Neural progenitor cell (in vitro differentiated cells): ENCODE results near the gene PGAP3. TPM values are rescaled to one million over a fixed set of nuclear protein-coding genes. Genes with fewer than 3 reads are reported as not detected.

Experiments used
- DNase-seq: peaks from one replicate; pipeline ENCODE4 v3.0.0-alpha.2; 2016; ENCODE audit warnings: low spot score
- H2AFZ ChIP-seq: fragments of 200-600 bp; sonication (generic); replicated peaks from 2 replicates; pipeline ENCODE4 v1.6.1; 2016; ENCODE audit warnings: antibody characterized with exemption
- H3F3A ChIP-seq: fragments of 200-600 bp; sonication (generic); 2 replicates; pipeline ENCODE4 v1.6.1; 2016; ENCODE audit warnings: antibody characterized with exemption, low read depth
- H3K27ac ChIP-seq: fragments of 200-600 bp; sonication (generic); 2 replicates; pipeline ENCODE4 v1.5.1; 2016; ENCODE audit warnings: mild to moderate bottlenecking
- H3K27me3 ChIP-seq: fragments of 200-600 bp; sonication (generic); 2 replicates; pipeline ENCODE4 v1.6.1; 2016; ENCODE audit warnings: mild to moderate bottlenecking, moderate library complexity
- H3K36me3 ChIP-seq: fragments of 200-600 bp; sonication (generic); 2 replicates; pipeline ENCODE4 v1.5.1; 2016
- H3K4me1 ChIP-seq: fragments of 200-600 bp; sonication (generic); 2 replicates; pipeline ENCODE4 v1.6.1; 2016; ENCODE audit warnings: mixed run types
- H3K4me2 ChIP-seq: fragments of 200-600 bp; sonication (generic); 2 replicates; pipeline ENCODE4 v1.6.1; 2016
- H3K4me3 ChIP-seq: fragments of 200-600 bp; sonication (generic); 2 replicates; pipeline ENCODE4 v1.5.1; 2016
- H3K79me2 ChIP-seq: fragments of 200-600 bp; sonication (generic); 2 replicates; pipeline ENCODE4 v1.6.1; 2016; ENCODE audit warnings: low read depth
- H3K9ac ChIP-seq: fragments of 200-600 bp; sonication (generic); 2 replicates; pipeline ENCODE4 v1.6.1; 2016
- H3K9me3 ChIP-seq: fragments of 200-600 bp; sonication (generic); 2 replicates; pipeline ENCODE4 v1.5.1; 2016; ENCODE audit warnings: low read depth
- H4K20me1 ChIP-seq: fragments of 200-600 bp; sonication (generic); 2 replicates; pipeline ENCODE4 v1.6.1; 2016; ENCODE audit warnings: low read depth
- H3K27ac Mint-ChIP-seq: 3 replicates; pipeline ENCODE4 v1.8.0; 2021; ENCODE audit warnings: mixed read lengths
- H3K27me3 Mint-ChIP-seq: 2 replicates; pipeline ENCODE4 v1.8.0; 2022; ENCODE audit warnings: low read depth, mild to moderate bottlenecking, inconsistent platforms, moderate library complexity, mixed read lengths; ENCODE audit not compliant: insufficient read depth
- H3K36me3 Mint-ChIP-seq: 3 replicates; pipeline ENCODE4 v1.8.0; 2021; ENCODE audit warnings: mixed read lengths
- H3K4me1 Mint-ChIP-seq: 3 replicates; pipeline ENCODE4 v1.8.0; 2021; ENCODE audit warnings: mixed read lengths
- H3K4me3 Mint-ChIP-seq: 3 replicates; pipeline ENCODE4 v1.8.0; 2021; ENCODE audit warnings: mild to moderate bottlenecking, moderate library complexity, mixed read lengths
- H3K9me3 Mint-ChIP-seq: 3 replicates; pipeline ENCODE4 v1.8.0; 2020; ENCODE audit warnings: mixed read lengths
- CTCF ChIP-seq: fragments of 200-600 bp; sonication (generic); IDR thresholded peaks from 2 replicates; pipeline ENCODE4 v1.5.1; 2017; ENCODE audit warnings: antibody characterized with exemption, mild to moderate bottlenecking
- EZH2 ChIP-seq: fragments of 200-600 bp; sonication (generic); IDR thresholded peaks from 2 replicates; pipeline ENCODE4 v1.6.1; 2017; ENCODE audit warnings: antibody characterized with exemption, mild to moderate bottlenecking, moderate library complexity
- EZH2phosphoT487 ChIP-seq: fragments of 200-600 bp; sonication (generic); IDR thresholded peaks from 2 replicates; pipeline ENCODE4 v1.6.1; 2017; ENCODE audit warnings: antibody characterized with exemption
- total RNA-seq: library from RNA; depleted of rRNA; stranded (reverse); fragments of >200 nt; gene quantifications from 2 replicates; pipeline ENCODE4 v1.2.3, GENCODE V29; 2015; ENCODE audit warnings: low replicate concordance

The PGAP3 gene
- total RNA-seq, 1 donor from 2014 or later: 6.6 TPM

DNA sequence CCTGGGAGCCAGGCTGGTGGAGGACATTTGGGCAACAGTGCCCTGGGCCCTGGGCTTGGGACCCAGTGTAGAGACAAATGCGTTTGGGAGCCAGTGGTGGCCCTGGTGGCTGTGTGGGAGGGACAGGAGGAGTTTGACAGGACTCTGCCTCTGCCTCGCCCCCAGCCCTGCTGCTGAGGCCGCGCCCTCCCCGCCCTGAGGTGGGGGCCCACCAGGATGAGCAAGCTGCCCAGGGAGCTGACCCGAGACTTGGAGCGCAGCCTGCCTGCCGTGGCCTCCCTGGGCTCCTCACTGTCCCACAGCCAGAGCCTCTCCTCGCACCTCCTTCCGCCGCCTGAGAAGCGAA lies 34.6 kb downstream of the PGAP3 start:
- H3K4me3 ChIP-seq: peak overlapping the region; percentile 11
- peaks cover 24% of the 10 kb centered on the region for H3F3A ChIP-seq
- no peak overlapping the region for H3K9ac ChIP-seq

DNA sequence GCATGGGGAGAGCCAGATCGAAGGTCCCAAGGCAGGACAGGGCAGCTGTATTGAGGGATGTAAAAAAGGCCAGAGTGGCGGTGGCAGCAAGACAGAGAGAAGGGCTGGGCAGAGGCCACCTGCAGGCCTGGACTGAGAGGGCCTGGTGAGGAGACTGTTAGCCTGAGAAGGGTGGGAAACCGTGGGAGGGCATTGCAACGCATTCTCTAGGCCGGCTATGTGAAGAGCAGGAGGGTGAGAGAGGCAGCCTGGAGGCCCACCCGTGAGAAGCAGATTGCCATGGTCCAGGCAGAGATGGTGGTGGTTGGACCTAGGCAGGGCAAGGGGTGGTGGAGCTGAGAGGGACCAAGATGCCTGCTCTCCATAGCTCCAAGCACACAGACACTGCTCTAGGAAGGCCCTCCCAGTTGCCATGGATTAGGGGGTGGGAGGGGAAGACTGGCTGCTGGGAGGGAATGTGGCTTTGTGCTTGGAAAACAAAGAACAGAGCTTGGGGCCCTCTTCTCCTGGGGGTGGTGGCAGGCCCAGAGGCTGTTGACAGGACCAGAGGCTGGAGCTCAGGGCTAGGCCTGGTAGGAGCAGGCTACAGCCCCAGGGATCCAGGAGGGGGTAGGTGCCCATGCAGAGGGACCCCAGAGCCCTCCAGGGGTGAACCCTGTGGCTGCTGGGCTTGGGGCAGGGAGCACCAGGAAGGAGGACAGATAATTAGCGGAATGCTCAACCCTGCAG lies 35.1 kb downstream of the PGAP3 start:
- no peak overlapping the region for H3K9ac ChIP-seq
- H3K4me3 ChIP-seq: peak overlapping the region; percentile 11
- Mint-ChIP-seq H3K27me3 (no peaks in the 10 kb centered on the region), H3K4me3 (peak overlapping the region; percentile 76), H3K27ac (peak overlapping the region; percentile 100), H3K9me3 (no peaks in the 10 kb centered on the region), H3K4me1 (peaks cover 54% of the 10 kb centered on the region), H3K36me3 (peaks cover 15% of the 10 kb centered on the region)
- peak overlapping the region; percentile 51 for H2AFZ ChIP-seq
- peaks cover 24% of the 10 kb centered on the region for H3F3A ChIP-seq
- H3K36me3 ChIP-seq: no peaks in the 10 kb centered on the region
- peaks cover 15% of the 10 kb centered on the region for H3K79me2 ChIP-seq
- TF ChIP-seq EZH2phosphoT487 (no peak), CTCF (no peak), EZH2 (no peak)
- peak overlapping the region; percentile 86 for H3K27ac ChIP-seq
- DNase-seq: peak; percentile 85
- H3K4me2 ChIP-seq: peak overlapping the region; percentile 79
- H4K20me1 ChIP-seq: peaks cover 21% of the 10 kb centered on the region
- no peaks in the 10 kb centered on the region for H3K27me3 ChIP-seq
- peaks cover 29% of the 10 kb centered on the region for H3K4me1 ChIP-seq
- H3K9me3 ChIP-seq: no peaks in the 10 kb centered on the region

More for the DNA sequence above, 34.6 kb downstream of the PGAP3 start:
- no peak overlapping the region for H2AFZ ChIP-seq
- H3K27ac Mint-ChIP-seq: peak overlapping the region; percentile 89
- H3K27ac ChIP-seq: peak overlapping the region; percentile 86
- H3K36me3 Mint-ChIP-seq: peaks cover 15% of the 10 kb centered on the region
- no peaks in the 10 kb centered on the region for H3K27me3 Mint-ChIP-seq
- no peaks in the 10 kb centered on the region for H3K27me3 ChIP-seq
- no peak for TF ChIP-seq CTCF
- TF ChIP-seq EZH2phosphoT487: no peak
- peaks cover 29% of the 10 kb centered on the region for H3K4me1 ChIP-seq
- H3K9me3 ChIP-seq: no peaks in the 10 kb centered on the region
- H3K9me3 Mint-ChIP-seq: no peaks in the 10 kb centered on the region
- DNase-seq: no peak
- H3K4me3 Mint-ChIP-seq: peak overlapping the region; percentile 76
- peaks cover 54% of the 10 kb centered on the region for H3K4me1 Mint-ChIP-seq
- peaks cover 20% of the 10 kb centered on the region for H4K20me1 ChIP-seq
- peak overlapping the region; percentile 79 for H3K4me2 ChIP-seq
- H3K79me2 ChIP-seq: peaks cover 14% of the 10 kb centered on the region
- H3K36me3 ChIP-seq: no peaks in the 10 kb centered on the region

GRCh38 chr17:39651923-39652586 lies 35.8 kb downstream of the PGAP3 start:
- Histone ChIP-seq H3K27ac (peak overlapping the region; percentile 86), H3K4me3 (peak overlapping the region; percentile 11), H3K4me1 (peaks cover 29% of the 10 kb centered on the region), H3K36me3 (no peaks in the 10 kb centered on the region), H3K27me3 (no peaks in the 10 kb centered on the region), H2AFZ (no peak overlapping the region), H3K9me3 (no peaks in the 10 kb centered on the region), H3K9ac (no peak overlapping the region), H3F3A (peaks cover 24% of the 10 kb centered on the region), H3K4me2 (peak overlapping the region; percentile 79), H3K79me2 (peaks cover 22% of the 10 kb centered on the region), H4K20me1 (peaks cover 26% of the 10 kb centered on the region)
- H3K27me3 Mint-ChIP-seq: no peaks in the 10 kb centered on the region
- H3K27ac Mint-ChIP-seq: peak overlapping the region; percentile 100
- H3K4me3 Mint-ChIP-seq: peak overlapping the region; percentile 76
- H3K4me1 Mint-ChIP-seq: peaks cover 54% of the 10 kb centered on the region
- peaks cover 15% of the 10 kb centered on the region for H3K36me3 Mint-ChIP-seq
- no peaks in the 10 kb centered on the region for H3K9me3 Mint-ChIP-seq
- no peak for TF ChIP-seq EZH2phosphoT487
- no peak for TF ChIP-seq EZH2
- no peak for TF ChIP-seq CTCF
- no peak for DNase-seq
